HuH-7 (cell line): ENCODE data around the gene GPX5.
"Not testable (repeated sequence)": the region's sequence is repeated elsewhere in the genome, so short reads cannot be mapped to it uniquely, and the experiment has no call there.

Experiments used
- DNase-seq: peaks from one replicate; pipeline ENCODE4 v3.0.0; 2011; ENCODE audit warnings: low spot score

GPX5 gene, protein sequence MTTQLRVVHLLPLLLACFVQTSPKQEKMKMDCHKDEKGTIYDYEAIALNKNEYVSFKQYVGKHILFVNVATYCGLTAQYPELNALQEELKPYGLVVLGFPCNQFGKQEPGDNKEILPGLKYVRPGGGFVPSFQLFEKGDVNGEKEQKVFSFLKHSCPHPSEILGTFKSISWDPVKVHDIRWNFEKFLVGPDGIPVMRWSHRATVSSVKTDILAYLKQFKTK

DNA sequence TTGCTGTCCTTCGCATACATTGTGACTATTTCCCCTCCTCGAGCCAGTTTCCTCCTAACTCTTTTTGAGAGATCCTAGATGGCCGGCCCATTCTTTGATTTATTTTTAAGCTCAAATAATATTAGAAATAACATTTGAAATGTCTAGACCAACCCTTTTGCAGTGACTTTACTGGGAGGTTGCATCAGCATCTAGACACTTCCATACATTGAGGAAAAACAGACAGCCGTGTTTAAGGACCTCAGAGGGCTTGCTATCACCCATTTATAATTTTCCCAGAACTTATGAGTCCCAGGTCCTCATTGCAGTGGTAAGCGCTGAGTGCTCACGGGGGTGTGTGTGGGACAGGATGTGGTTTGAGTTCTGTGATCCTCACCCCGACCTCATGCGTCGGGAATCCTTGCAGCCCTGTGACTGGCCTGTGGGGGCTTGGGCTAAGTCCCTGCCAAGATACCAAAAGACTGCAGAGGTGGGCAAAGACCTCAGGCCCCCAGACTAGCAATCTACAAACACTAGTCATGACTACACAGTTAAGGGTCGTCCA lies at the start of gene GPX5:
TSS of gene GPX5 (plus strand) at position 386 of the 544 bp plus-strand sequence. CDS start at position 519, 133 bp downstream.
- no peak for DNase-seq

DNA sequence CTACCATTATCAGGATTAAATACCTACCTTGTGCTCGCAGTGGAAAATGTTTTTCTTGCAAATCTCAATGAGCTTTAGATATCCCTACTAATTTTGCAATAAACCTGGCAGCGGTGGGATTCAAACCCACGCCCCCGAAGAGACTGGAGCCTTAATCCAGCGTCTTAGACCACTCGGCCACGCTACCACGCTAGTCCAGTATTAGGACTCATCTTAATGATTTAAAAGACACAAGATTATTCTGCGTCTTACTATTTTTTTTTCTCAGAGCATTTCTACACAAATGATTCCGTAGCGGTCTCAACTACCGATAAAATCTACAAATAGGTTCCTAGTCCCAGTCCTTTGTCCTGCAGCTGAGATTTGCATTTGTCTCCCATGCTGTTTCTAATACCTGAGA lies 47.2 kb upstream of the GPX5 start:
- DNase-seq, result no peak

DNA sequence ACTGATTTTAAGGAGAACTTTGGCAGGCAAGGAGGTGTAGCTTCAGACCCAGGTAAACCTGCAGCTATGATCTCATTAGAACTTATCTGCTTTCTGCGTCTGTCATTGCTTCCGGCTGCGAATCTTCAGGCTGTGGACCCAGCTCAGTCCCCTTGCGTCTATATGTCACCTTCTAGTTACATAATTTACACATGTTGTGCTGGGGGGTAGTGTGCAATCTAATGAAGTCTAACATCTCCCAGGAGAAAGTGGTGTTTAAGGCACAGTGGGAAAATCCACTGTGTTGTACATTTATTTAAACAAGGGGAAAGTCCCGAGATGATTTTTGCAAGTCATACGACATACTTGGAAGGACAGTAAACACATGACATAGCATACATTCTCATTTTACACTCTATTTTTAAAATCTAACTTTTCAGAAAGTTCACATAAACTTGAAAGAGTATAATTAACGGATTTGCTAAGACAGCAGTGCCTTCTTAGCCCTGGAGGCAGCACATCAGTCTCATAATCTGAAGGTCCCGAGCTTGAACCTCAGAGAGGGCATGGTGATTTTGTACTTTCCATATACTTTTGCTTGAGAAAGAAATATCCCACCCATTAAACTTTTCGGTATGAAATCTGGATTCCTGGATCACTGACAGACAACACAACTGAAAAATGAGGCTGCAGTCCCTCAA lies 45.3 kb upstream of the GPX5 start:
- no peak for DNase-seq

DNA sequence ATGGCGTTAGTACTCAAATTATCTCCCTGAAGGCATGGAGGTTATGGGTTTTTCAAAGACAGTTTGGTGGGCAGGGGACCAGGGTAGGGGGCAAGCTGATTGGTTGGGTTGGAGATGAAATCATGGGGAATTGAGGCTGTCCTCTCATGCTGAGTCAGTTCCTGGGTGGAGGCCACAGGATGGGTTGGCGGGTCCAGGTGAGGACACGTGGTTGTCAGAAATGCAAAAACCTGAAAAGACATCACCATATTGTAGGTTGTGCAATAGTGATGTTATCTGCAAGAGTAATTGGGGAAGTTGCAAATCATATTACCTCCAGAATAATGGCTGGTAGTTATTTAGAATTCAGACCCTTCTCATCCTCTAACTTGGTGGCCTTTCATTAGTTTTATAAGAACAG lies 40.2 kb upstream of the GPX5 start:
- DNase-seq, result no peak

DNA sequence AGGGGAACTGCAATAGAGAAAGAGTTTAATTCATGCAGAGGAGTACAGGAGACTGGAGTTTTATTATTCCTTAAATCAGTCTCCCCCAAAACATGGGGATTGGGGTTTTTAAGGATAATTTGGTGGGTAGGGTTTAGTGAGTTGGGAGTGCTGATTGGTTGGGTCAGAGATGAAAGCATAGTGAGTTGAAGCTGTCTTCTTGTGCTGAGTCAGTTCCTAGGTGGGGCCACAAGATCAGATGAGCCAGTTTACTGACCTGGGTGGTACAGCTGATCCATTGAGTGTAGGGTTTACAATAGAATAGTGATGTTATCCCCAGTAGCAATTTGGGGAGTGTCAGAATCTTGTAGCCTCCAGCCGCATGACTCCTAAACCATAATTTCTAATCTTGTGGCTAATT lies 39.1 kb upstream of the GPX5 start:
- DNase-seq, result no peak

DNA sequence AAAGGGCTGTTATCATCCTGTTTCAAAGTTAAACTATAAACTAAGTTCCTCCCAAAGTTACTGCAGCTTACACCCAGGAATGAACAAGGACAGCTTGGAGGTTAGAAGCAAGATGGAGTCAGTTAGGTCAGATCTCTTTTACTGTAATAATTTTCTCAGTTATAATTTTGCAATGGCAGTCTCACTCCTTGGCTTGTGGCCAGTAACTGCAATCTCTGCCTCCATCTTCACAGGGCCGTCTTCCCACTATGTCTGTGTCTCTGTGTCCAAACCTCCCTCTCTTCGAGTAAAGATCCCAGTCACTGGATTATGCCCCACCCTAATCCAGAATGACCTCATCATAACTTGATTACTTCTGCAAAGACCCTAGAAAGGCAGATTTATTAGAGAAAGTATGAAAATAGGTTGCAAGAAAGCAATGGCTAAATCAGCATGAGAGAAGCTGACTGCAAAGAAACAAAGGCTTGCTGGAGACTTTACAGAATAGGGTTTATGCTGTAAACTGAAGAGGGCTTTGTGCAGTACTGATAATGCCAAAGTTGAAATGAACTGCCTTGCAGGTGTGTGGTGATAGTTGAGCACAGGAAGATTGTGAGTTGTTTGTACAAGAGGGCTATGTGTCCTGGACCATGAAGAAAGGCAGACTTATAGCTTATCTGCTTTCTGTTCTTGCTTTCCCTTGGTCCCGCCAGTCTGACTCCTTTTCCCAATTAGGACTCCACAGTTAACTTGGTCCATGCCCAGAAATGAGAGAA lies 38.5 kb upstream of the GPX5 start:
- DNase-seq, result no peak

DNA sequence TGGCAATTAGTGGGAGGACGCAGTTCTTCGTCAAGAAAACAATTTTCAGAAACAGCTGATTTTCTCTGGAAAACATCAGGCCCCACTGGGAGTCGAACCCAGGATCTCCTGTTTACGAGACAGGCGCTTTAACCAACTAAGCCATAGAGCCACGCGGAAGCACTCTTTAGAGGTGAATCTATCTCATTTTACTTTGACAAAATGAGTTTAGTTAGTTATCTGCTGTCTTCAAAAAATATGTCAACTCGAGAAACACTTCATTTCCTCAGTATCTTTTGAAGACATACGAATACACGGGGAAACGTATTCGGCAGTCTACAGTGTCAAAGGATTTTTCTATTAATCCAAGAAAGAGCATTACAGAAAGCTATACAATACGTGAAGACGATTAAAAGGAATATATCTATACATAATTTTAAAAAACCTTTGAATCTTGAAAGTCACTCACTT lies 36.7 kb upstream of the GPX5 start:
- DNase-seq, result no peak

DNA sequence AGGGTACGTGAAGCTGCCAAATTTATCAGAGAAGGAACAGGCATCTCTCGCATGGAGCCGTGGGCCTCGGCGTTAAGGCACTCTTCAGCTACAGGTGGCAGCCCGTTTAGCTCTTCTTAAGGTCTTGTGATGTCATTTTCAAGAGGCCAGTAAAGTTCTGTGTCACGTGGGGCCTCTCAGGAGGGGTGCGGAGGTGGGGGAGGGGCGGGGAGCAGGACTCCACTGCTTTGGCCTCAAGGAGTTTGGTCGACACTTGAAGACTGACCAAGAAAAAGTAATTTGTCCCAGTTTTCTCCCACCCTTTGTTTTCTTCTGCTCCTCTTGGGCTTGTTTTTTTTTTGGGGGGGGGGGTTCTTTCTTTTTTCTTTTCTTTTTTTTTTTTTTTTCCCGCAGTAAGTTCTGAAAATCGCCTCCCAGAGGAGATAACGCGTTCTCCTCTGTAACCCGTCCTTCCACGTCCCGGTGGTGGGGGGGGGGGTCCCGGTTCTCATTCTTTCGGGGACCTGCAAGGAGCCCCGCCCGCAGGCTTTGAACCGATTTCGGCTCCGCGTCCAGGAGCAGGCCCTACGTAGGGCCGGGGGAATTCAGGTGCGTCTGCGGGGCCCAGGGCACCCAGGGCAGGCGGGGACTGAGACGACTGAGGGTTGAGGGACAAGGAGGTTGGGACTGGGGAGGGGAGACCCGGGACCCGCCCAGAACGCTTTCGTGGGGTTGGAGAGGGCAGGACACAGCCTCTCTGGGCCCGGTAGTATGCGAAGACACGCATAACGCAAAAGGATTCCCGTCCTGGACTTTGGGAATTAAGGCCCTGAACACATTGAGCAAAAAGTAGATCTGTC lies 36.1 kb upstream of the GPX5 start:
- DNase-seq, result peak; percentile 47

DNA sequence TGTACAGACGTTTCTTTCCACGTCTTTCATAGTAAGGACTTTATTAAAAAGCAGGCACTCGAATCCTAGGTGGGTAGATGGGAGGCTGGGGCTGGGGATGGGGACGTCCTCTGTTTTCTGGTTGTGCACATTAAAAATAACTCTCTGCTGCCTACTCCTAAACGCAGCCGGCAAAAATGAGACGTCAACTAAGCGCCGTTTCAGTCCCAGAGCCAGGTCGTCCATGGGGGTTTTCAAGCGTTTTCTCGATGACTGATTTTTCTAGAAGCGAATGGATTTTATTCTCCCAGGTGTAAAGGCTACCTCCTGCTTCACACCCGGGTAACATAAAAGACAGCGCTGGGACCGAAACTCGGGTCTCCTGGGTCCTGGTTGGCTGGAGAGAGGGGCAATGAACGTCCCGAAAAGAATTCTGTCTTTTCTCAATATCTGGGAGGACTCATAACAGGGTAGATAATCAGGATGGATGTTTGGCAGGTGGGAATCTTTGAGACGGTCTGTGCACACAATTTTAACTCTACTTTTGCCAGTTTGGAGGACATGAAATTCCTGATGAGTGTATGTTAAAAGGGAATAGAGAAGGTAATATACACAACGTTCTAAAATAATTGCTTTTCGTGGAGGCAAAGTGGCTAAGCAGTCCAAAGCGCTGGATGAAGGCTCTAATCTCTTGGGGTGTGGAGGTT lies 35.3 kb upstream of the GPX5 start:
- DNase-seq, result no peak

DNA sequence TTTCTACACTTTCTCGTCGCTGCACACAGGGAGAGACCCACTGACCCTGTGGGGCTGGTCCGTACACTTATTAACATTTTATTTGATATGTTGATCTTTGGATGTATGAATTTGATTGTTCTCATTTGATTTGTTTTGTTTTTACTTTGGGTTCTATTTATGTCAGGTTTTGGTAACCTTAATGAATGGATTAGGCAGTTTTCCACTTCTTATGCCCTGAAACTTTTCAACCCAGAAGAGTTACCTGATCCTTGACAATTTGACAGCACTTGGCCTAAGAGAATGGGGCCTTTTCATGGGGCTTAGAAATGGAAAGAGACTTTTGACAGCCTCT lies 33.7 kb upstream of the GPX5 start:
- DNase-seq, result no peak

DNA sequence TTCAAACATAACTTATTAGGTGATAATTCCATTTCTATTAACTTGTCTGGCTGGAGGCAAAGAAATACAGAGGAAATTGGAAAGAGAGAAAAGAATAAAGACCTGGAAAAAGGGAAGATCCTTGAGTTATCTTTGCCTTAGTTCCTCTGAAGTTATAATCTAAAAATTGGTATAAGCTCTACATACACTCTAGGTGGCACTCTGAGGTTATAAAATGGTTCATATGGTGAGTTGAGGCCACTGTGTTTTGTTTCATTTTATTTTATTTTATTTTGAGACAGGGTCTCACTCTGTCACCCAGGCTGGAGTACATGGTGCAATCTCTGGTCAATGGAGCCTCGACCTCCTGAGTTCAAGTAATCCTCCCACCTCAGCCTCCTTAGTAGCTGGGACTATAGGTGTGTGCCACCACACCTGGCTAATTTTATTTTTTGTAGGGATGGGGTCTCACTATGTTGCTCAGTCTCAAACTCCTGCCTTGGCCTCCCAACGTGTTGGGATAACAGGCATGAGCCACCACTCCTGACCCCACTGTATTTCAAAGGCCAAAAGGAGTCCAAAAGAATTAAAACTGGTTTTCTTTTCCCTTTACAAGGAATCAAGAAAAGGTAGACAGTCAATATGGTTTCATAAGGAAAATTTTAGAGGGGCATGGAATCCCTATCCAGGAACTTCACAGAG lies 29.4 kb upstream of the GPX5 start:
- no peak for DNase-seq

DNA sequence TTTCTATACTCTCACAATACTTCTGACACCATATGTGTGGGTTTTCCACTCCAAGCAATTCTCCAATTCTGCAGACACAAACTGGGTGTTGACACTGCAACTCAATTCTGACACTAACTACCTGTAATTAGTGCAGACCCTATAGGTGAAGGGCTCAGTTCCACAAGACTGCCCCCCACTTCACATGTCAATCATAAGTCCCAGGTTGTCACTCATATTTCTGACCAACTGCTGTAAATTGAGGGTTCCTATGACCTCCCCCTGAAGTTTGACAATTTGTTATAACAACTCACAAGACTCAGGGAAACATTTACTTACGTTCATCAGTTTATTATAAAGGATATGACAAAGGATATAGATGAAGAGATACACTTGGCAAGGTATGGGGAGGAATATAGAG lies 28.4 kb upstream of the GPX5 start:
- no peak for DNase-seq

DNA sequence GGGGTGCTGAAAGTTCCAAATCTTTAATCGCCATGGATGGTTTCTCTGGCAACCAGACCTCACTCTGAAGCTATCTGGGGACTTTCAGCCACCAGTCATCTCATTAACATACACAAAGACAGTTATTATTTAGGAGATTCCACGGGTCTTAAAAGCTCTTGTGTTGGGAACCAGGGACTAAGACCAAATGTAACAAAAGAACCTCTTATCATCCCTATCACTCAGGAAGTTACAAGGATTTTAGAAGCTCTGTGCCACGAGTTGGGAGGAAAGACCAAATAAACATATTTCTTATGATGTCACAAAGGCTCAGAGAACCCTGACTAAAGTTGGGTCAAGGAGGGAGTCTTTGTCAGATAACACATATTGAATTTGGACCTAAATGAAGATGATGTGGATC lies 27.8 kb upstream of the GPX5 start:
- DNase-seq, result no peak

DNA sequence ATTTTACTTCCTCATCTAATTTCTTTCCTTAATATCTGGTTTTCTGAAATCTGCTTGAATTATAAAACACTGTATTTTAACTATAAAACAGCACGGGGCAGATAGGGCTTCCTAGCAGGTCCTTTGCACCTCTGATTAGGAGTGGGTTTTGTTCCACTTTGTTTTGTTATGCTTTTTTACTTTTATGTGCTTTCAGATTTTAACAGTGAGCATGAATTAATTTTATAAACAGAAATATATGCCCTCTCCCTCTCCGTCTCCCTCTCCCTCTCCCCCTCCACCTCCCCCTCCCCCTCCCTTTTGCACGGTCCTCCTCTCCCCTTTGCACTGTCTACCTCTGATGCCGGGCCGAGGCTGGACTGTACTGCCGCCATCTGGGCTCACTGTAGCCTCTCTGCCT lies 24.4 kb upstream of the GPX5 start:
- no peak for DNase-seq

DNA sequence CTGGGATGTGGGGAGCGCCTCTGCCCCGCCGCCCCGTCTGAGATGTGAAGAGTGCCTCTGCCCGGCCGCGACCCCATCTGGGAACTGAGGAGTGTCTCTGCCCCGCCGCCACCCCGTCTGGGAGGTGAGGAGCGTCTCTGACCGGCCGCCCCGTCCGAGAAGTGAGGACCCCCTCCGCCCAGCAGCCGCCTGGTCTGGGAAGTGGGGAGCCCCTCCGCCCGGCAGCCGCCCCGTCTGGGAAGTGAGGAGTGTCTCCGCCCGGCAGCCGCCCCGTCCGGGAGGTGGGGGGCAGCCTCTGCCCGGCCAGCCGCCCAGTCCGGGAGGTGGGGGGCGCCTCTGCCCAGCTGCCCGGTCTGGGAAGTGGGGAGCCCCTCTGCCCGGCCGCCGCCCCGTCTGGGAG lies 23.5 kb upstream of the GPX5 start:
- DNase-seq, result not testable (repeated sequence)

DNA sequence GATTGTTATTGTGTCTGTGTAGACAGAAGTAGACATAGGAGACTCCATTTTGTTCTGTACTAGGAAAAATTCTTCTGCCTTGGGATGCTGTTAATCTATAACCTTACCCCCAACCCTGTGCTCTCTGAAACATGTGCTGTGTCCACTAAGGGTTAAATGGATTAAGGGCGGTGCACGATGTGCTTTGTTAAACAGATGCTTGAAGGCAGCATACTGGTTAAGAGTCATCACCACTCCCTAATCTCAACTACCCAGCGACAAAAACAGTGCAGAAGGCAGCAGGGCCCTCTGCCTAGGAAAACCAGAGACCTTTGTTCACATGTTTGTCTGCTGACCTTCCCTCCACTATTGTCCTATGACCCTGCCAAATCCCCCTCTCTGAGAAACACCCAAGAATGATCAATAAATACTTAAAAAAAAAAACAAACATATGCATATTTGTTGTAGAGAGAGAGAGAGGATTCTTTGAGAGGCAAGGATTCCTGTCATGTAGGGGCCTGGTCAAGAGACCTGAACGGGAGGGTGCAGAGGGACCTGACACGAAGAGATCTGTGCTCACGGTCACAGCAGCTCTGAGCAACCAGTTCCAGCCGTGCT lies 22.9 kb upstream of the GPX5 start:
- DNase-seq, result not testable (repeated sequence)

DNA sequence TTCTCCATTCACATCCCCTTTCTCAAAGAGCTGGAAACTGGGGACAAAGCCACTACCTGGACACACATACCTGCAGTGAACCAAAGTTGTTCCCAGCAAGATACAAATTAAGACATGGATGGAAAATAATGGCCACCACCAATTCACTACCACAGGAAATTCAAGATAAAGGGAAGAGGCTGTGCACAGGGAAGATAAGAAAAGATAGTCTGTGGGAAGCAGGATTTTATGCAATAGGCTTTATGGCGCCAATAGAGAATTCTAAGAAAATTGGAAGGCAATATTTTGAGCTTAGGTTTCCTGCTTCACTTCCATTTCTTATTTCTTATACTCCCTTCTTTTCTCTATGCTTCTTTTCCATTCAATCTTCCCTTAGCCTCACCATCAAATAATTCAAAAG lies 19.9 kb upstream of the GPX5 start:
- DNase-seq, result no peak

DNA sequence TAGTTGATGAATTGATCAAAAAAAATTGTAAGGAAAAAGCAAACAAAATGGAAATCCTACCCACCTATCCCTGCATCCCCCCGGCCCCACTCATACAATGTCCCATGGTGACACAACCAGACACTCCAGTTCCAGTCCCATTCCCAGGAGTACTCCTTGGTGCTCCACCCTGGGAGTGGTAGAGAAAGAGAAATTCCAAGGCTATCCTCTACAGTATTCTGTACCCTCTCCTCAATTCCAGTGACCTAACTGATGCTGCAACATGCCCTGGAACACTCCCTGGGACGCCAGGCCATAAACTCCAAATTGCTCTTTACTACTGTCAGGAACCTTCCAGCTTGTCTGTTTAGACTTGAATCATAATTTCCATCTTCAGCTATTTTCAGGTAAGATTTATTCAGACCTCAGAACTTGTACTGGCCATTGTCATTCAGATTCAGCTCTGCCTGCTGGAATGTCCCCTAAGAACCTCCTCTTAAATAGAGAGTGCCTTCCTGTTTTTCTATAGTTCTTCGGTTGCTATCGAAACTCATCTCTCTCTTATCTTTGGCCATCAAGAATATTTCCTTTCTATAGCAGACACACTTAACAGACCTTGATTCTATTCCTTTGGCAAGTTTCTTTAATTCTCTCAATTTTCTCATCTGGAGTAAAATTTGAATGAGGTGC lies 18.7 kb upstream of the GPX5 start:
- no peak for DNase-seq

DNA sequence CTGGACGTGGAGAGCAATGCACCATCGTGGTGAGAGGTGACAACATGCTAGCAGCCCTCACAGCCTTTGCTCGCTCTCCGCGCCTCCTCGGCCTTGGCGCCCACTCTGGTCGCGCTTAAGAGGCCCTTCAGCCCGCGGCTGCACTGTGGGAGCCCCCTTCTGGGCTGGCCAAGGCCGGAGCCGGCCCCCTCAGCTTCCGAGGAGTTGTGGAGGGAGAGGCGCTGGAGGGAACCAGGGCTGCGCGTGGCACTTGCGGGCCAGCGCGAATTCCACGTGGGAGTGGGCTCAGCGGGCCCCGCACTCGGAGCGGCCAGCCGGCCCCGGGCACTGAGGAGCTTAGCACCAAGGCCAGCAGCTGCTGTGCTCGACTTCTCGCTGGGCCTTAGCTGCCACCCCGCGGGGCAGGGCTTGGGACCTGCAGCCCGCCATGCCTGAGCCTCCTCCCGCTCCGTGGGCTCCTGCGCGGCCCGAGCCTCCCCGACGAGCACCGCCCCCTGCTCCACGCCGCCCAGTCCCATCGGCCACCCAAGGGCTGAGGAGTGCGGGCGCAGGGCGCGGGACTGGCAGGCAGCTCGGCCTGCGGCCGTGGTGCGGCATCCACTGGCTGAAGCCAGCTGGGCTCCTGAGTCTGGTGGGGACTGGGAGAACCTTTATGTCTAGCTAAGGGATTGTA lies 13.9 kb upstream of the GPX5 start:
- DNase-seq, result no peak
